IMR-90 (cell line): Measurements from ENCODE around the gene CNTN4.

Experiments
- CTCF ChIP-seq: conservative IDR thresholded peaks from 2 replicates; pipeline ENCODE4 v1.5.1; 2012; ENCODE audit warnings: mild to moderate bottlenecking, low read depth, low read length, improper control_type of control experiment
- MAZ ChIP-seq: IDR thresholded peaks from 2 replicates; pipeline ENCODE4 v1.6.1; 2012; ENCODE audit warnings: low read depth, mild to moderate bottlenecking, low read length, improper control_type of control experiment, moderate library complexity, borderline replicate concordance
- POLR2A ChIP-seq: IDR thresholded peaks from 2 replicates; pipeline ENCODE4 v1.6.1; 2012; ENCODE audit warnings: mild to moderate bottlenecking, low read depth, low read length
- RFX5 ChIP-seq: IDR thresholded peaks from 2 replicates; pipeline ENCODE4 v1.8.0; 2012; ENCODE audit warnings: low read depth, mild to moderate bottlenecking, low read length, moderate library complexity

- no peak for TF ChIP-seq POLR2A
- TF ChIP-seq CTCF: no peak
- TF ChIP-seq MAZ: no peak
- TF ChIP-seq RFX5: no peak
Measured at GRCh38 chr3:2071531-2071930, 27.1 kb upstream of the CNTN4 start.
